Stimulated activated naive CD4-positive, alpha-beta T cell (primary cell): ENCODE measurements around the gene DNAJC15.

Experiments used
- DNase-seq, 6 experiments: peaks; one replicate each; lab custom pipeline; 2025; lab: John Stamatoyannopoulos, UW

DNAJC15 gene

GRCh38 chr13:43127103-43127798 is 103.9 kb downstream of the DNAJC15 start:
- no peak for DNase-seq

- DNase-seq, result no peak
Observed at GRCh38 chr13:43127827-43128226, 104.4 kb downstream of the DNAJC15 start.

DNA sequence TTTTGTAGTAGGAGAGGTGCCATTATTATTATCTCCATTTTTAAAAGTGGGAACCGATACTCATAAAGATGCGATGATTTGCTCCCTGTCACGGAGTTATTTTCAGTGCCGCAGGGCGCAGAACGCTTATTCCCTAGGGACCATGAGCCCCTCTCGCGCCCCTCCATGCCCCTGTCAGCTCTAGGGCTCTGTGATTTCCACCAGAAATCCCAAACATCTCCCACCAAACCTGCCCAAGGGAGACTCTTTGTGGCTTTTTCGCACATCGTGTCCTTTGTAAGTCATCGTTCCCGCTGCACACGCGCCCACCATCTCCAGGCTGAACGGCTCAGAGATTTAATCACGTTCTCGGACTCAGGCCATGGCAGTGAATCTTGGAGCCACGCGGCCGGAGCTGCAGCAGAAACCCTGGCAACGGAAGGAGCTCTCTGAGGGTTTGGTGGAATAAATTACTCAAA is 105.1 kb downstream of the DNAJC15 start:
- DNase-seq, result no peak

GRCh38 chr13:43129066-43129465 is 105.7 kb downstream of the DNAJC15 start:
- DNase-seq, result no peak

DNA sequence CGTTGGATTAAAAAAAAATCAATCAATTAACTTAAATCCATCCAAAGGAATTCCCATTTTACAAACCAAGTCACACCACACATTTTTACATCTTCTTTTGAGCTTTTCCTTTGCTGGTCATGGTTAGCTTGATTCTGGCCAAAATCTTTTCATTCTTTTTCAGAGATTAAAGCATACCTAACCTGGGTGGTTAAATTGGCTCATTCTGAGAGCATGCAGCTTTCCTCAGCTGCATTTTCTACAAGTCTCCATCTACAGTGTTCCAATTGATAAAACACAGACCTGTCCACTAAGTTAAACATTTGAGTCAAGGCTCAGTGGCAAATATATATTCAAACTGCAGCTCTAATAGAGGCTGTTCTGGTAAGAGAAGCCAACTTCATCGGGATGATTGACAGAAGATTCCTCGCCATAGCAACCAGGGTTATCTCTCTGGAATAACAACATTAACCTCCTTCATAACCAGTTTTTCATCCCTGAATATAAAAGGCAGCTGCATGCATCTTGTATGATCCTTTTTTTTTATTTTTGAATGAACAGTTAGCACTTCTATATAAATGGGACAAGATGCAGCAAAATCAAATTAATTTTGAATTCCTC is 106.2 kb downstream of the DNAJC15 start:
- DNase-seq, result no peak

DNA sequence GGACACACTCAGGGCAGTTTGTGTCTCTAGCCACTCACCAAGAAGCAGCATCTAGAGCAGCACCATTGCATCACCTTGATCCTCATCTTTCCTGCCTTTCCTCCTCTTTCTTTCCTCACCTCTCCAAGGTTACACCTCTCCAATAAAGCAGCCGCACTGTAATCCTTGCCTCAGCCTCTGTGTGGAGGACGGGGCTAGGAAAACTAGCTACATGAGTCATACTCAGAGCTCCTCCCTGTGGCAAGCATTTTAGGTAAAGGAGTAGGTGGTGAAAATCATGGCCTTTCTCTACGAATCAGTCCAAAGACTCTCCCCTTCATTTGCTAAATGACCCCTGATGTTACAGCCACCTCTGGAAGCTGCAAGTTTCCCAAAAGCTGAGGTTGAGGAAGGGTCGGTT is 108.9 kb downstream of the DNAJC15 start:
- no peak for DNase-seq

- DNase-seq, result no peak
Observed at GRCh38 chr13:43132911-43133310, 109.5 kb downstream of the DNAJC15 start.

DNA sequence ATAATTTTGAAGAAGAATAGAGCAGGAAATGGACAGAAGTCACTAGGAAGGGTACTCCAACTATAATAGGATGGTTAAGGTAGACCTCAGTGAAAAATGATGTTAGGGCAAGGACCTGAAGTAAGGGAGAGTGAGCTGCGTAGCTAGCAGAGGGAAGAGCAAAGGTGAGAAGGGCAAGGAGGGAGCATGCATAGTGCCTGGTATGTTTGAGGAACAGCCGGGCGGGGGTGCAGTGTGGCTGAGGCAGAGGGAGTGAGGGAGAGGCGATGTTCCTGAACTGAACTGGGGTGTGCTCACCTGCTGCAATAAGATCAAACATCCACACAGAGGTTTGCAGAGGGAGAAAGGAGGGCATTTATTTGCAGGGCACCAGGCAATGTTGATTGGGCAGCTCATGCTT is 110.4 kb downstream of the DNAJC15 start:
- no peak for DNase-seq

- no peak for DNase-seq
Observed at GRCh38 chr13:43134868-43135267, 111.5 kb downstream of the DNAJC15 start.

DNA sequence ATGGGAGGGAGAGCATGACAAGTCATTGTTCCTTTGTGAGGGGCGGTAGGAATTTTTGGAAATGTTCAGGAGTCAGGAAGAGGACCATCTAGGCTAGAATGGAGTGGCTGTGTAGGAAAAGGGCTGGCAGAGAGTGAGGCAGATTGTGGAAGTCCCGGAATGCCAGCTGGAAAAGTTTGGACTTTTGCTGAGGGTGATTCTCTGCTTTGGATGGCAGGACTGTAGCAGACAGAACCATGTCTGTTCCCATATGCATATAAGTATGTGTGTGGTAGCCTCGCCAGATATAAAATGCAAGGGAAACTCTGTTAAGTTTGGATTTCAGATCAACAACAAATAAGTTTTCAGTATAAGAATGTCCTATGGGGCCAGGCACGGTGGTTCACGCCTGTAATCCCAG is 112.1 kb downstream of the DNAJC15 start:
- DNase-seq, result no peak

DNA sequence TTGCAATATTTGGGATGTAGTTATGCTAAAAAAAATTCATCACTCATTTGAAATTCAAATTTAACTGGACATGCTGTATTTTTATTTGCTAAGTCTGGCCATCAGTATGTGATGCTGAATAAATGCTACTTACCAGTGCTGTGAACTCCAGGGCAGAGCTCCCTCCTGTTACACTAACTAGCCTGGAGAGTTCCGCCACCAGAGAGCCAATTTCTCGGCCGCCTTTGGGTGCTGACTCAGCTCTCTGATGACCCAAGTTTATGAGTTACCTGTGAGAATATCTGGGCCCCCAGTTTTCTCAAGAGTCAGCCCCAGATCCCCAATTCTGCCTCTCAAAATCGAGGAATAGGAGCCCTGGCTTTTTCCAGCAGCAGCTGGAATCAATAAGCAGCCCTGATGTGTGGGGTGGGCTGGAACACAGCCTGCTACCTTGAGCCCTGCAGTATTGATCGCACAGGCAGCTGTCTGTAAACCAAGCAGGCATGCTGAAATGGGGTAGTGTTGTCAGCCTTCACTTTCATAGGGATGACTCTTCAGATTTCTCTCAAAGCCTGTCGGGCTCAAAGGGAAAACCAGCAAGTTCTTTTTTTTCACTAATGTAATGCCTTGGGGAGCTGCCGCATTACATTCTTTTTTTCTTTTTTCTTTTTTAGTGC is 113.7 kb downstream of the DNAJC15 start:
- DNase-seq, result no peak

DNA sequence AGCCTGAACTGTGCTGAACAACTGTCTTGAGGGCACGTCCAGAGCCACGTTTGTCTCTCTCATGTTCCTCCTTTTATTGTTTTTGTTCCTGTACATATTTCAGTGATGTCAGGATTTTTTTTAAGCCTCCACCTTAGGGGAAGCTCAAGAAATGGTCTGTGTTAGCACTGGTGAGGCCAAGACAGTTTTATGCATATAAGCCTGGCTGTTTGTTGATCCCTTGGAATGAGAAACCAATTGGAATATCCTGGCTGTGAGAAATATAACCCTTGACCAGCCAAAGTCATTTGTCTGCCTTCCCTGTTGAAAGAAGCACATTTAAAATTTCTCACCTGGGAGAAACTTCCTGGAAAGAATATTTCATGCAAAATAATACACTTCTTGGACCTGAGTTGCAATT is 115.8 kb downstream of the DNAJC15 start:
- no peak for DNase-seq

- DNase-seq, result no peak
Observed at GRCh38 chr13:43139921-43140320, 116.5 kb downstream of the DNAJC15 start.

- DNase-seq, result no peak
Observed at GRCh38 chr13:43140985-43141384, 117.6 kb downstream of the DNAJC15 start.

DNA sequence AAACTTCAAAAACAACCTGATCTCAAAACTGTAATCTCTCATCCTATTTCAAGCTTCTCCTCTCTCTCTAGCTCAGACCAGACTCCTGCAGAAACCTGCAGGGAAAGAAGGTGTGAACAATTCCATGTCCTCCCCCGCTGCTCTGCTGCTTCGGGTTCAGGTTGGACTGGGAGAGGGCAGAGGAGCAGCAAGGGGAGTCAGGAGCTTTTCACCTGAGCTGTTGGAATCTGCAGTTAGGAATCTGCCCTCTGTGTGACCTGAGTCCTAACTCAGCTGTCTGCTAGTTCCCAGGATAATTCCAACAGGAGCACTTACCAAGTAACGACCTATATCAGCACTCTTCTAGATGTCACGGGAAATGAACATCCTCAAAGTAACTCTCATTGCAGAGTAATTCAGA is 118.3 kb downstream of the DNAJC15 start:
- DNase-seq, result no peak

GRCh38 chr13:43143591-43143990 is 120.2 kb downstream of the DNAJC15 start:
- DNase-seq, result no peak

GRCh38 chr13:43145534-43146196 is 122.3 kb downstream of the DNAJC15 start:
- DNase-seq, result no peak

- DNase-seq, result no peak
Observed at GRCh38 chr13:43146400-43146799, 123.0 kb downstream of the DNAJC15 start.

- DNase-seq, result no peak
Observed at GRCh38 chr13:43150369-43151207, 127.2 kb downstream of the DNAJC15 start.

DNA sequence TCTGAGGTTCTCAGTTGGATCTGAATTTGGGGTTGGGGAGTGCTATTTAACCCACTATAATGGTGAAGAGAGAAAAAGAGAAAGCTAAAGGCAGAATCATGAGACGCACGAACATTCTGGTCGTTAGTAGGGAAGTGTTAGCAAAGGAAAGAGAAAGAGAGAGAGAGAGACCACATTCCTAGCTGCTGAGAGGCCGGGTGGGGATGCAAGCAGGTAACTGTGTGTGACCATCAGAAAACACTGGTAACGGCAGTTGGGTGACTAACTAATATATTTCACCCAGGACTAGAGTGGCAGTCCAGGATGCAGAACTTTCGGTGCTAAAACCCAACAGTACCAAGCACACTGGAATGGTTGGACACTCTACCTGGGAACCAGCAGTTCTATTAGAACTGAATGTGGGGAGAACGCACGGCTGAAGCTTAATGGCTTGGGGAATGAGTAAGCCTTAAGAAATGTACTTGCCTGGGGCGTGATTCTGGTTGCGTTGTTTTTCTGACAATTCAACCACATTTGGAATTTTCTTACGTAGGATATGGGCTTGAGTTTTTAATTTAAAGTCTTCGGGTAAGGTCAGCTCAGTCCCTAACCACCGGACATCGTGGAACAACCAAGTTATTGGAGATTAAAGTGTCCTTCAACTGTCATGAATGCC is 130.2 kb downstream of the DNAJC15 start:
- no peak for DNase-seq

GRCh38 chr13:43154156-43154651 is 130.8 kb downstream of the DNAJC15 start:
- no peak for DNase-seq
